HAP-1 (cell line): ENCODE results near the gene TLE3.

ENCODE experiments used
- DNase-seq, 2 experiments: peaks; one replicate each; pipeline ENCODE4 v3.0.0-alpha.2; 2016 to 2020; ENCODE audit warnings: low spot score in 2 of 2
- H3K27me3 ChIP-seq: fragments of 250-450 bp; sonication (Bioruptor Pico); 2 replicates; pipeline ENCODE4 v1.5.1; 2020; ENCODE audit warnings: low read depth, mild to moderate bottlenecking, moderate library complexity
- H3K36me3 ChIP-seq: fragments of 250-450 bp; sonication (Bioruptor Pico); replicated peaks from 2 replicates; pipeline ENCODE4 v1.5.1; 2020; ENCODE audit warnings: mild to moderate bottlenecking
- H3K4me1 ChIP-seq: fragments of 250-450 bp; sonication (Bioruptor Pico); 2 replicates; pipeline ENCODE4 v1.5.1; 2020; ENCODE audit warnings: mild to moderate bottlenecking
- H3K4me3 ChIP-seq: fragments of 250-450 bp; sonication (Bioruptor Pico); 2 replicates; pipeline ENCODE4 v1.5.1; 2020; ENCODE audit warnings: mild to moderate bottlenecking, moderate library complexity
- H3K9me3 ChIP-seq: fragments of 250-450 bp; sonication (Bioruptor Pico); 2 replicates; pipeline ENCODE4 v1.5.1; 2020; ENCODE audit warnings: mild to moderate bottlenecking, moderate library complexity
- in situ Hi-C: fragments of 300-500 bp; cut with MboI; formaldehyde crosslinking; loops from 3 replicates; pipeline ENCODE4 v1.14.3; 2020; ENCODE audit warnings: low sequenced_read_pairs, inconsistent platforms, mixed read lengths

The TLE3 gene

DNA sequence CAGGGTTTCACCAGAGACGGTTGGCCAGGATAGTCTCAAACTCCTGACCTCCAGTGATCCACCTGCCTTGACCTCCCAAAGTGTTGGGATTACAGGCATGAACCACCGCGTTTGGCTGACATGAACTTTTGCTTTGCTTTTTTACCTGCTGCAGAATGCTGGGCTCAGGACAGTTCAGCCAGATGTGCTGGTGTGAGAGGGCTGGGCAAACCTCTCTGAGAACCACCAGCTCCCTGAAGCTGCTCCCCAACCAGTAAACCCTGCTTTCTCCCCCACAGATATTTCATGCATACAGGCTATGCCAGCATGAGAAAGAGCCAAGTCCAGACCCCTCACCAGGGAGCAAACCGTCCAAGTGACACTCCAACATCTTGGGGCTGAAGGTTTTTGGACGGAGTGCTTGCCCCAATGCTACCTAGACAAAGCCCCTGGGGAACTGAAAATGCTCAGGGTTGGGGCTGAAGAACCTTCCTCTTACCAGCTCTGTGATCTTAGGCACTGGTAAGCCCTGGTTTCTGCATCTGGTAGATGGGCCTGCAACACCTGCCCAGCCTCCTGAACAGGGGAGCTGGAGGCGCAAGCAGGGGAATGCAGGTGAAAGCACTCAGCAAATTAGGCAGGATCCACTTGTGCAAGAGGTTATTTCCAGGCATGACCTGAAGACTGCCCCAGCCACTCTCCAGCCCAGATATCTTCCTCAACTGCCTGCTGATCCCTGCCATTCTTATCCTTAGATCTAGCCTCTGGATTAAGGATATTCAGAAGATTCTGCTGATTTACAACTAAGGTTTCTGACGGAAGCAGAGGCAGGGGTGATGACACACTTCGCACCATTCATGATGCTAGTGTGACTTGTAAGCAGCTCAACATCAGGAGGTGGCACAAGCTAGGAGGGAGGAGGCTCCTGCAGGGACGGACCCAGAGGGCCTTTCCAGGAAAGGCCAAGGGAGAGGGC is 78.8 kb downstream of the TLE3 start:
- H3K9me3 ChIP-seq, result no peaks in the 10 kb centered on the region
- DNase-seq, result no peak
- H3K27me3 ChIP-seq, result no peaks in the 10 kb centered on the region
- in situ Hi-C loops, result no loop called here
- no peak overlapping the region for H3K4me3 ChIP-seq
- H3K36me3 ChIP-seq, result no peaks in the 10 kb centered on the region
- peaks cover 10% of the 10 kb centered on the region for H3K4me1 ChIP-seq

DNA sequence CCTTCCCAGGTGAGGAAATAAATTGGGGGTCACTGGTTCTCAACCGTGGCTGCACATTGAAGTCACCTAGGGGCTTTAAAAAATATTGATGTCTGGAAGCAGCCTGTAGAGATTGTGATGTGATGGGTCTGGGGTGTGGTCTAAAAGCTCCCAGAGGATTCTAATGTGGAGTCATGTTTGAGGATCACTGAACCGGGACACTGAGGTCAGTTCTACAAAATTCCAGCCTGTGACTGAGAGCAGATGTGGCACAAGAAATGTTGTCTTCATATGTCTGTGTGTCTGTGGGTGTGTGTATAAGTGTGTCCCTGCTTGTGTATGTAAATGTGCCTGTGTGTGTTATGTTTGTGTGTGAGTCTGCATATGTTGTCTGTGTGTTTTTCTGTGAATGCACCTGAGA is 79.9 kb downstream of the TLE3 start:
- in situ Hi-C loops, result no loop called here
- Histone ChIP-seq H3K9me3 (no peaks in the 10 kb centered on the region), H3K4me1 (no peaks in the 10 kb centered on the region), H3K4me3 (no peak overlapping the region), H3K36me3 (no peaks in the 10 kb centered on the region), H3K27me3 (no peaks in the 10 kb centered on the region)
- DNase-seq, result no peak

DNA sequence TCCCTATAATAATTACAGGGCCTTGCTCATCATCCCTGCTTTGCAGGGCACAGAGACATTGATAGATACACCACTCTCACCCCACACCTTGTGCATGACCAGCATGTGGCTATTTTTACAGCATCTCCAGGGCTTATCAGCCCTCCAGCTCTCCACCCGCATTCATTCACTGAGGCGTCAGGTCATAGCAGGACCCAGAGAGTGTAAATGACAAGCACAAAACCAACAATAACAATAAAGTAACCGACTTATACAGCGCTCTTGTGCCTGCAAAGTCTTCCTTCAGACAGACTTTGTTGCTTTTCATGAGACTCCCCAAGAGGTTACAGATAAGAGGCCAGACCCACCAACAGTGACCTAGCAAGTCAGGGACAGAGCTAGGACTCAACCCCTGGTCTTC is 80.7 kb downstream of the TLE3 start:
- H3K4me1 ChIP-seq, result no peaks in the 10 kb centered on the region
- in situ Hi-C loops, result no loop called here
- no peak for DNase-seq
- H3K9me3 ChIP-seq, result no peaks in the 10 kb centered on the region
- H3K4me3 ChIP-seq, result no peak overlapping the region
- no peaks in the 10 kb centered on the region; the same call in 1 of the 2 replicates for H3K27me3 ChIP-seq
- no peaks in the 10 kb centered on the region for H3K36me3 ChIP-seq

DNA sequence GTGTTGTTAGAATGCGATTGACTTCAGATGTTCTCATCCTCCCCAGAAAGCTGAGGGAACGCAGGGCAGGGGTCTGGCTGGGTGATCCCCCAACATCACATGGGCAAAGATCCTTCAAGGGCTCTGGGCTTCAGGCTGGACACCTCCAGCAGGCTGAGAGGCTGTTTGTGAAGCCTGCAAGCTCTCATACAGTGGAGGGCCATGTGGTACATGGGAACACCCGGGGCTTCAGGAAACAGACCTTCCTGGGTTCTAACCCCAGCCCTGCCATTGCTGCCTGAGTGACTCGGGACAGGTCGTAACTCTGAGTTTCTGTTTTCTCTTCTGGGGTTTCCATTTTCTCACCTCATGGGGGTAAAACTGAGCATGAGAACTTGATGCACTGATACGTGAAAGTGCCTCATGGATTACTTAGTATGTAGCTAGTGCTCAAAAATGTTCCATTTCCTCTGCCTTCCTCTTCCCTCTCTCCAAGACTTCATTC is 81.2 kb downstream of the TLE3 start:
- H3K4me3 ChIP-seq, result no peak overlapping the region
- DNase-seq, result no peak
- no peaks in the 10 kb centered on the region for H3K36me3 ChIP-seq
- H3K27me3 ChIP-seq, result no peaks in the 10 kb centered on the region; the same call in 1 of the 2 replicates
- in situ Hi-C loops, result no loop called here
- H3K4me1 ChIP-seq, result no peaks in the 10 kb centered on the region
- H3K9me3 ChIP-seq, result no peaks in the 10 kb centered on the region

DNA sequence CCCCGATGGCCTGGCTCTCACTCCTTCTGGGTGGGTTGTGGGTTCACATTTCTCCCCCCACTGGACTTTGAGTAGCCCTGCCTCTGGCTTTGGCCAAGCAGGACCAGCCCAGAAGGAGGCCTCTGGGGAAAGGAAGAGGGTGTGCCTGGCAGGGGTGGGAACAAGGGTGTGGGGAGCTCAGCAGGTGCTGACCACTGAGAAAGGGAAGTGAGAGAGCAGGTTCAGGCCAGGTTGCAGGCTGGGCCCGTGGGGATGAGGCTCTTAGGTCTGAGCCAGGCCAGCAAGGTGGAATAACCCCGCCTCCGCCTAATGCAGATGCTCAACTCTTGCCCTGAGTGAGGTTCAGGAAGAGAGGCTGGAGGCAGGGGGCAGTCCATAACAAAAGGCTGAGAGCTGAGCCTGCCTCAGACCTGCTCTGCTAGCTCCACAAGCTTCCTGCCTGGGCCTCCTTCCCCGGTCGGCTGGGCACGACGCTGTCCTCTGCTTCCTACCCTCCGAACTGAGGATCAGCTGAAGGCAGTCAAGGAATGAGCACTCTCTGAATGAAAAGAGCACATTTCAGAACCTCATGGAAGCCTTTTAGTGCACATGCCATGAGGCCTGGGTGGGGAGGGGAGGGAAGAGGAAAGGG is 82.7 kb downstream of the TLE3 start:
- no peaks in the 10 kb centered on the region; the same call in 1 of the 2 replicates for H3K27me3 ChIP-seq
- DNase-seq, result no peak
- no peak overlapping the region for H3K4me3 ChIP-seq
- no peaks in the 10 kb centered on the region for H3K9me3 ChIP-seq
- H3K36me3 ChIP-seq, result no peaks in the 10 kb centered on the region
- in situ Hi-C loops, result no loop called here
- H3K4me1 ChIP-seq, result no peaks in the 10 kb centered on the region

DNA sequence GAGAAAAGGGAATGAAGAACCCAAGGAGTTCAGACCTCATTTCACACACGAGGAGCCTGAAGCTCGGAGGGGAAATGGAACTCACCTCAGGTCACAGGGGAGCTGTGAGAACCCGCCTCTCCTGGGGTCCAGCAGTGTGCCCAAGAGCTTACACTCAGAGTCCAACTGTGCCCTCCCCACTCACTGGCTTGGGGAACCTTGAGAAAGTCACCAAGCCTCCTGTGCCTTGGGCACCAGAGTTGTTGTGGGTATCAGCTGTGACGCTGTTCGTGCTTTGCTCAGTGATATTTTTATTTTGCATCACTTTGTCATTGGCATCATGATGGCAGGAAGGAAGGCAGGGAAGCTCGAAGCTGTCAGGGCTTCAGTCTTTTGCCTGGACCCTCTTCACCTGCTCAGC is 83.4 kb downstream of the TLE3 start:
- in situ Hi-C loops, result no loop called here
- no peak for DNase-seq
- H3K9me3 ChIP-seq, result no peaks in the 10 kb centered on the region
- no peak overlapping the region for H3K4me3 ChIP-seq
- H3K36me3 ChIP-seq, result no peaks in the 10 kb centered on the region
- H3K27me3 ChIP-seq, result no peaks in the 10 kb centered on the region; the same call in 1 of the 2 replicates
- H3K4me1 ChIP-seq, result no peaks in the 10 kb centered on the region

DNA sequence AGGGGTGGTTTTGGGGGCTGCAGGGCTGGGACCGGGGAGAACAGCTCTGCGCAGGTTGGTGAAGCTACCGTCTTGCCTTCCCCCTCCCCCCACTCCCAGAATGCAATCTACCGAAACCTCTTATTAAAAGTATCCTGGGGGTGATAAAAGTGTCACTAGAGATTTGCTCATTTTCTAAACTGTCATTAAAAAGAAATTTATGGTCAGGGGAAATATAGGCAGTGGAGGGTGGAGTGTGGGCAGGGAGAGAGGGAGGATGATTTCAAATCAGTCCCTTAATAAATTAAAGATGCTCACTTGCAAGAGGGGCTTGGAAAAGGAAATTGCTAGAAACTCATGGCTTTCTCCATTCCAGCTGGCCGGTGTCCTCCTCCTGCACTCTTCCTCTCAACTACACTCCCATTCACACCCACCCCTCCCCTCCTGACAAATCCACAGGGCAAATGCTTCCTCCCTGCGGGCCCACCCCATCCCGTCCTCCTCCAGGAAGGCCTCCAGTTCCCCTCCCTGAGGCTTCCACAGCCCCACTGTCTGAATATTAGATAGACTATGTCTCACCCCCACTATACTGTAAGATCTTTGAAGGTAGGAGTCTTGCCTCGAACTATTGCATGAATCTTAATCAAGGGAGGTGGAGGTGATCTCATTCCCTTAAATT is 83.9 kb downstream of the TLE3 start:
- H3K27me3 ChIP-seq, result no peaks in the 10 kb centered on the region; the same call in 1 of the 2 replicates
- H3K4me3 ChIP-seq, result no peak overlapping the region
- no peaks in the 10 kb centered on the region for H3K36me3 ChIP-seq
- DNase-seq, result peak in 1 of 2 experiments; percentile 22
- H3K4me1 ChIP-seq, result no peaks in the 10 kb centered on the region
- in situ Hi-C loops, result no loop called here
- no peaks in the 10 kb centered on the region for H3K9me3 ChIP-seq

DNA sequence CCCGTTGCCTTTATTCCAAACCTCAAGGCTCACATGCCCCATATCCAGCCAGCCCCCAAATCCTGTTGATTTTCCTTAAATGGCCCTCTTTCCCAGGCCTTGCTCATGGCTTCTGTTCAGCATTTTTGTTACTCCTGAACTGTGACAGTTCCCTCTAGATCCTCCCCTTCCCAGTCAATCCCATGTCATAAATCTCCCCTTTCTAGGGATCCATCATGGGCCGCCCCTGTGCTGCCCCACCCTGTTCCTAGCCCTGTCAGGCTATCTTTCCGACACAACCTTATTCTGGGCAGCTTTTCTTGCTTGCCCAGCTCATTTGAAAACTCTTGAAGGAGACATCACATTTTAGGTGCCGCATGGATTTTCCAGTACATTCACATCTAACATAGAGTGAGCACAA is 84.8 kb downstream of the TLE3 start:
- no peaks in the 10 kb centered on the region; the same call in 1 of the 2 replicates for H3K27me3 ChIP-seq
- no peaks in the 10 kb centered on the region for H3K36me3 ChIP-seq
- H3K9me3 ChIP-seq, result no peaks in the 10 kb centered on the region
- no peaks in the 10 kb centered on the region for H3K4me1 ChIP-seq
- in situ Hi-C loops, result no loop called here
- no peak overlapping the region for H3K4me3 ChIP-seq
- DNase-seq, result no peak

DNA sequence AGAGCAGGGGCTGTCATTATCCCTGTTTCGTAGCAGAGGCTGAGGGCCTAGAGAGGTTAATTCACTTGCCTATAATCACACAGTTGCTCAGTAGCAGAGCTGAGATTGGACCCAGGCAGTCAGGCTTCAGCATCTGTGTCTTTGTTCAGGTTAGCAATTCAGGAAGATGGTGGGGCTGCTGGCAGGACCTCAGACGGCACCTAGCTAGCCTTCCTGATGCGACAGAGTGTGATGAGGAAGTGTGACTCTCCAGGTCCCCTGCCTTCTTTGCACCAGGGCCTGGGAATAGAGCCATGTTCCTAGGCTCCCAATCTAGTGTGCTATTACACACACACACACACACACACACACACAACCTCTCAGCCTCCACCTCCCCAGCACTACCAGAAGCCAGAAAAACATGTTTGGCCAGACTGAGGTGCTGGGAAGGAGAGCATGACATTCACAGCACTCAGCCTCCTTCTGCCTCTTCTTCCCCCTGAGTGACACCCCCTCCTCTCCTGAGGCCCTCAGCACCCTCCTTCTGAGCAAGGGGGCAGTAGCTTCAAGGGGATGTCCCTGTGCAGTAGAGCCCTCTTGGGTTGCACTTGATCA is 88.9 kb downstream of the TLE3 start:
- Histone ChIP-seq H3K36me3 (no peaks in the 10 kb centered on the region), H3K27me3 (no peaks in the 10 kb centered on the region; the same call in 1 of the 2 replicates), H3K4me3 (no peak overlapping the region), H3K9me3 (no peaks in the 10 kb centered on the region), H3K4me1 (no peaks in the 10 kb centered on the region)
- no peak for DNase-seq
- in situ Hi-C loops, result no loop called here

DNA sequence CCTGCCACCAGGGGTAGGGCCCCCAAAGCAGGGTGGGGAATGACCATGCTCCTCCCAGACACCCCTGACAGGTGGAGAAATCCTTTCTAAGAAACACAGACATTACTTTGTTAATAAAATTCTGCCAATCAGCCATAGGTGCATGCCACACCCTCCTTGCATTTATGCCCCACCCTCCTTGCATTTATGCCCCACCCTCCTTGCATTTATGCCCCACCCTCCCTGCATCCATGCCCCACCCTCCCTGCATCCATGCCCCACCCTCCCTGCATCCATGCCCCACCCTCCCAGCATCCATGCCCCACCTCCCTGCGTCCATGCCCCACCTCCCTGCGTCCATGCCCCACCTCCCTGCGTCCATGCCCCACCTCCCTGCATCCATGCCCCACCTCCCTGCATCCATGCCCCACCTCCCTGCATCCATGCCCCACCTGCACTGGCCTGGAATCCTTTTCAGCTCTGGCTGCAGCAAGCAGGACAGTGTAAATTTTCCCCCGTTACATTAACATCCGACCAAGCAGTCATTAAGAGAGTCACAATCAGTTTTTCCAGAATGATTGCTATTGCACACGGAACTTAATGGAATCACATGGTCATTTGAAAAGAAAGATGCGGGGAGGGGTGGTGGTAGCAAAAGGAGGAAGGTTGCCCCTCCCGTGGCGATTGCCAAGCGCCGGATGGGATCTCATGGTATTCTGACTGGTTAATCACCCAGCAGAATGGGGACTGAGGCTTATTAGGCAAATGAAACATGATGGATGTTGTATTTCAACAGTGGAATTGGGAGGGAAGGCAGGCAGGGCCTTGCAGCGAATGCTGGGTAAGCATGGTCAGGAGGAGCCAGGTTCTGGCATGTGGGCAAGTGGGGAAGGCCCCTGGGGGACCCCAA is 91.2 kb downstream of the TLE3 start:
- Histone ChIP-seq H3K27me3 (no peaks in the 10 kb centered on the region), H3K4me1 (no peaks in the 10 kb centered on the region), H3K36me3 (no peaks in the 10 kb centered on the region), H3K9me3 (0 out of 2 replicates have a peak, but pooled peaks cover 5% of the 10 kb centered on the region), H3K4me3 (no peak overlapping the region)
- no peak for DNase-seq
- in situ Hi-C loops, result no loop called here

DNA sequence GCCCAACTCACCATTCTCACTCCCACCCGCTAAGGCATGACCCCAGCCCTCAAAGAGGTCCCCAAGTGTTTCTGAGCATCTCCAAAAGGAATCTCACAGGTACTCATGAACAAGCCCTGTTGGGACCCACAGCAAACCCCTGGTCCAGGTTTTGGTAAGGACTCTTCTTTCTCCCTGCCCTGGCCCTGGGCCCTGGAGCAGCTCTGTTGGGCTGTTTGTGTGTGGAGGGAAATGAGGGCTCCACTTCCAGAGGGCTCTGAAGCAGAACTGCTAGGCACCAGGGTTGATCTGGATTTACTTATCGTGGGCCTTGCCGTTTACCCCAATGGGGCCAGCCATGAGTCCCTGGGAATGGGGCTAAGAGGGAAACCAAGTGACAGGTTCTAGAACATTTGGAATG is 92.9 kb downstream of the TLE3 start:
- in situ Hi-C loops, result no loop called here
- H3K4me1 ChIP-seq, result no peaks in the 10 kb centered on the region
- no peaks in the 10 kb centered on the region for H3K36me3 ChIP-seq
- 0 out of 2 replicates have a peak, but pooled peaks cover 5% of the 10 kb centered on the region for H3K9me3 ChIP-seq
- no peaks in the 10 kb centered on the region for H3K27me3 ChIP-seq
- DNase-seq, result no peak
- H3K4me3 ChIP-seq, result no peak overlapping the region

DNA sequence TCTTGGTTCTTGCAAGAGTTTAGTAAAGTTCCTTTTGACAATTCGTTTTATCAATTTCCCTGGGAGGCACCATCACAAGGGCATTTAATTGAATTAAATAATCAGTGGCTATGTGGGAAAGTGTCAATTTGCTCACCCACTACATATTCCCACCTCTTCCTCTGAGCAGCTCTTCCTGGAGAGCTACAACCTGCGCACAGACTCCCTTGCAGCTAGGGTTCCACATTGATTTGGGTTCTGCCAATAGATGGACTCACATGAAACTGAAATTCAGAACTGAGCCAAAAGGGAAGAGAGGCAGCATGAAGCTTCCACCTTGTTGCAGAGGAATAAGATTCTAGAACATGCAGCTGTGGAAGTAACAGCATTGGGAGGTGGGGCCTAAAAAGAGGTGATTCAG is 94.8 kb downstream of the TLE3 start:
- in situ Hi-C loops, result no loop called here
- no peak for DNase-seq
- no peaks in the 10 kb centered on the region for H3K27me3 ChIP-seq
- no peaks in the 10 kb centered on the region for H3K36me3 ChIP-seq
- 0 out of 2 replicates have a peak, but pooled peaks cover 5% of the 10 kb centered on the region for H3K9me3 ChIP-seq
- no peak overlapping the region for H3K4me3 ChIP-seq
- H3K4me1 ChIP-seq, result no peaks in the 10 kb centered on the region

DNA sequence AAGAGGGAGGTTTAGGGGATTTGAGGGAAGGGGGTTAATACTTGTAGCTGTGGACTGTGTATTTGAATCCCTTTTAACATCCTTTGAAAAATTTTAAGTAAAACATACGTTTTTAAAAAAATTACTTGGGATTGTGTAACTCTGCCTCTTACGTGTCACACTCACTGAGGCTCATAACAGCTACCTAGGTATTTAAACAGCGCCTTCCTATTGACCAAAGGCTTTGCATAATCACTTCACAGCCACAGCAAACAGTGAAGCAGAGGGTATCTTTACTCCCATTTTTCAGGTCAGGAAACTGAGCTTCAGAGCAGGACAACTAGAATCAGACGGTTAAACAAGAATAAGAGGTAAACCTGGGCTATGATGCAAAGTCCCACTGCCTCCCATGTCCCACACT is 95.9 kb downstream of the TLE3 start:
- DNase-seq, result no peak
- Histone ChIP-seq H3K9me3 (0 out of 2 replicates have a peak, but pooled peaks cover 5% of the 10 kb centered on the region), H3K27me3 (no peaks in the 10 kb centered on the region), H3K4me3 (no peak overlapping the region), H3K4me1 (no peaks in the 10 kb centered on the region), H3K36me3 (no peaks in the 10 kb centered on the region)
- in situ Hi-C loops, result no loop called here
